Endodermal cell (in vitro differentiated cells): ENCODE results near the gene BICDL1. TPM values are rescaled to one million over a fixed set of nuclear protein-coding genes. Genes with fewer than 3 reads are reported as not detected.

ENCODE experiments used
- DNase-seq: peaks from one replicate; pipeline ENCODE4 v3.0.0-alpha.2; 2017
- H3K27ac ChIP-seq: 2 replicates; pipeline ENCODE4 v1.5.1; 2013; ENCODE audit warnings: mild to moderate bottlenecking, low read depth, low read length, moderate library complexity
- H3K27me3 ChIP-seq: 2 replicates; pipeline ENCODE4 v1.6.1; 2013; ENCODE audit warnings: mild to moderate bottlenecking, low read length, moderate library complexity; ENCODE audit not compliant: insufficient read depth, control insufficient read depth, poor library complexity, severe bottlenecking
- H3K36me3 ChIP-seq: 2 replicates; pipeline ENCODE4 v1.7.0; 2013; ENCODE audit warnings: mild to moderate bottlenecking, low read length, moderate library complexity; ENCODE audit not compliant: control insufficient read depth, insufficient read depth
- H3K4me1 ChIP-seq: one replicate; pipeline ENCODE4 v1.7.0; 2013; ENCODE audit warnings: low read length; ENCODE audit not compliant: control insufficient read depth, insufficient read depth
- H3K4me3 ChIP-seq: 2 replicates; pipeline ENCODE4 v1.5.1; 2013; ENCODE audit warnings: mild to moderate bottlenecking, low read length, moderate library complexity
- H3K9ac ChIP-seq: 2 replicates; pipeline ENCODE4 v1.6.1; 2013; ENCODE audit warnings: mild to moderate bottlenecking, low read length, moderate library complexity; ENCODE audit not compliant: poor library complexity, severe bottlenecking; ENCODE audit errors: extremely low read depth
- H3K9me3 ChIP-seq: 2 replicates; pipeline ENCODE4 v1.6.1; 2013; ENCODE audit warnings: mild to moderate bottlenecking, low read length, moderate library complexity; ENCODE audit not compliant: control insufficient read depth
- H3K27ac Mint-ChIP-seq: 2 replicates; pipeline ENCODE4 v1.8.0; 2020; ENCODE audit warnings: mixed read lengths
- H3K27me3 Mint-ChIP-seq: 2 replicates; pipeline ENCODE4 v1.8.0; 2021; ENCODE audit warnings: mild to moderate bottlenecking, mixed read lengths; ENCODE audit not compliant: insufficient read depth
- H3K36me3 Mint-ChIP-seq: 2 replicates; pipeline ENCODE4 v1.8.0; 2020; ENCODE audit warnings: low read depth, mixed read lengths
- H3K4me1 Mint-ChIP-seq: 2 replicates; pipeline ENCODE4 v1.8.0; 2020; ENCODE audit warnings: mixed read lengths
- H3K4me3 Mint-ChIP-seq: 2 replicates; pipeline ENCODE4 v1.8.0; 2020; ENCODE audit warnings: mild to moderate bottlenecking, moderate library complexity, mixed read lengths
- H3K9me3 Mint-ChIP-seq: 2 replicates; pipeline ENCODE4 v1.8.0; 2020; ENCODE audit warnings: mild to moderate bottlenecking, mixed read lengths
- WGBS, 2 experiments: methylation state at CpG; one replicate each; pipeline versions ENCODE4 v1.1.5 to v1.1.7; 2013; ENCODE audit warnings: missing lambda C conversion rate in 2 of 2, mixed read lengths in 1 of 2; ENCODE audit not compliant: insufficient coverage in 1 of 2, insufficient read length in 1 of 2; 5-methylcytosine and 5-hydroxymethylcytosine counted together
- total RNA-seq, 2 donors: library from RNA; stranded (reverse); fragmentation: NEBNext Ultra II Directional in 1 of 2; extraction: Animal tissue kit (Norgen Biotek cat#: 25700) in 1 of 2; gene quantifications; 2 replicates in 1 of 2; 3 replicates in 1 of 2; pipeline ENCODE4 v1.2.1, GENCODE V29; 2021
- TF ChIP-seq, protein P1 (sequence below): fragments of 200-600 bp; sonication (generic); conservative IDR thresholded peaks from 2 replicates; pipeline ENCODE4 v1.5.0; 2021; ENCODE audit warnings: antibody characterized with exemption, mild to moderate bottlenecking

BICDL1 gene
- total RNA-seq, 2 donors from 2014 or later, result 14.5 to 22.3 TPM

DNA sequence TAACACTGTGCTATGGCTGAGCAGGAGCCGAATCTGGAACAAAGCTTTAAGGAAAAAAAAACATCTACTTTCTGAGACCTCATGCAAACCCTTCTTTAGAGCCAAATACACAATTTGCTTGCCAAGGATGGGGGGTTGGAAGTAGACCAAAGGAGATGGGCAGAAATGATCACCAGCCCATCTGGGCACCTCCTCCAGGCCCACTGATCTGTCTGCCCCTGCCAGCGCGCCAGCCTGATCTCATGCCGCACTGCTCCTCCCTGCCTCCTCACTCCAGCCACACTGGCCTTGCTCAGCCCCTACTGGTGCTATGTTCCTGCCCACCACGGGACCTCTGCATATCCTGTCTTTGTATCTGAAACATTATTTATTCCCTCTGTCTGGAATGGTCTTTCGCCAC lies 152.3 kb downstream of the BICDL1 start:
- WGBS, 2 experiments, result 95 to 96% methylated on average over 6 of the region's 6 CpGs
- Mint-ChIP-seq H3K36me3 (peaks cover 88% of the 10 kb centered on the region), H3K4me3 (no peak overlapping the region)

DNA sequence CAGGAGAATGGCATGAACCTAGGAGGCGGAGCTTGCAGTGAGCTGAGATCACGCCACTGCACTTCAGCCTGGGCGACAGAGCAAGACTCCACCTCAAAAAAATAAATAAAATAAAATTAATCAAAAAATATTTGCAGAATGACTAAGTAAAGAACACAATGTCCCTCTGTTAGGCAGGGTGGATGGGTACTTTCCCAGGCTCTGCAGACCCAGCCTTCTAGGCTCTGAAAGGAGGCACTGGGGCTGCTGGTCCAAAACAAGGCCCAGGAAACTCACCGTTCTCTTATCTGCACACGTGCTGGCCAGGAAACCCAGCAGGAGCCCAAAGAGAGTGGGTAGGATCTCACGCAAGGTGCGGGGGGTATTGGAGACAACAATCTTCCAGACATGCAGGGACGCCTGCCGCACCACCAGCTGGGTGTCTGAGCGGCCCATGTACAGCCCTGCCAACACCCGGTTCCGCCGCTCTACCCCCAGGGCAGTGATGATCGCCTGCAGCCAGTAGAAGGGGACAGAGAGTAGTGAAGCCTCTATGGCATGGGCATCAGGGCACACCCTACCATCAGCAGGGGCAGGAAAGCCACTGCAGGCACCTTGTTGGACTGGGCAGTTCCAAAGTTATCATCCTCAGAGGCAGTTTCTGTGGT lies 153.3 kb downstream of the BICDL1 start:
- H3K4me1 Mint-ChIP-seq, result no peaks in the 10 kb centered on the region
- H3K4me3 Mint-ChIP-seq, result no peak overlapping the region
- no peak overlapping the region for H3K27ac ChIP-seq
- H3K9me3 ChIP-seq, result no peaks in the 10 kb centered on the region
- H3K36me3 Mint-ChIP-seq, result peaks cover 85% of the 10 kb centered on the region
- H3K36me3 ChIP-seq, result peaks cover 91% of the 10 kb centered on the region
- no peaks in the 10 kb centered on the region for H3K27me3 Mint-ChIP-seq
- no peak overlapping the region for H3K4me3 ChIP-seq
- WGBS, 2 experiments, result 94 to 100% methylated on average over 10 to 12 of the region's 14 CpGs
- H3K27ac Mint-ChIP-seq, result no peak overlapping the region
- H3K9me3 Mint-ChIP-seq, result no peaks in the 10 kb centered on the region
- no peaks in the 10 kb centered on the region for H3K4me1 ChIP-seq
- no peaks in the 10 kb centered on the region for H3K27me3 ChIP-seq
- no peak for DNase-seq
- TF ChIP-seq, protein P1, sequence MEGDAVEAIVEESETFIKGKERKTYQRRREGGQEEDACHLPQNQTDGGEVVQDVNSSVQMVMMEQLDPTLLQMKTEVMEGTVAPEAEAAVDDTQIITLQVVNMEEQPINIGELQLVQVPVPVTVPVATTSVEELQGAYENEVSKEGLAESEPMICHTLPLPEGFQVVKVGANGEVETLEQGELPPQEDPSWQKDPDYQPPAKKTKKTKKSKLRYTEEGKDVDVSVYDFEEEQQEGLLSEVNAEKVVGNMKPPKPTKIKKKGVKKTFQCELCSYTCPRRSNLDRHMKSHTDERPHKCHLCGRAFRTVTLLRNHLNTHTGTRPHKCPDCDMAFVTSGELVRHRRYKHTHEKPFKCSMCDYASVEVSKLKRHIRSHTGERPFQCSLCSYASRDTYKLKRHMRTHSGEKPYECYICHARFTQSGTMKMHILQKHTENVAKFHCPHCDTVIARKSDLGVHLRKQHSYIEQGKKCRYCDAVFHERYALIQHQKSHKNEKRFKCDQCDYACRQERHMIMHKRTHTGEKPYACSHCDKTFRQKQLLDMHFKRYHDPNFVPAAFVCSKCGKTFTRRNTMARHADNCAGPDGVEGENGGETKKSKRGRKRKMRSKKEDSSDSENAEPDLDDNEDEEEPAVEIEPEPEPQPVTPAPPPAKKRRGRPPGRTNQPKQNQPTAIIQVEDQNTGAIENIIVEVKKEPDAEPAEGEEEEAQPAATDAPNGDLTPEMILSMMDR, result no peak
- H3K9ac ChIP-seq, result no peak overlapping the region

More for the DNA sequence above, 152.3 kb downstream of the BICDL1 start:
- Mint-ChIP-seq H3K9me3 (no peaks in the 10 kb centered on the region), H3K4me1 (no peaks in the 10 kb centered on the region), H3K27ac (no peak overlapping the region), H3K27me3 (no peaks in the 10 kb centered on the region)
- no peak for DNase-seq
- Histone ChIP-seq H3K27ac (no peak overlapping the region), H3K36me3 (peaks cover 91% of the 10 kb centered on the region), H3K4me1 (no peaks in the 10 kb centered on the region), H3K27me3 (no peaks in the 10 kb centered on the region), H3K9me3 (no peaks in the 10 kb centered on the region), H3K9ac (no peak overlapping the region), H3K4me3 (no peak overlapping the region)
- TF ChIP-seq, protein P1, result no peak

Other genes starting within 250 kb of the BICDL1 start
- gene CIT, start 111.9 kb upstream of the BICDL1 start, total RNA-seq, result 10 to 100 TPM; 57.3 to 79.1 TPM
- gene RAB35, start 127.5 kb downstream of the BICDL1 start, total RNA-seq, result 10 to 100 TPM; 32.4 to 36.6 TPM
- 100 to 1,000 TPM; 133 to 143 TPM for gene GCN1, start 205.5 kb downstream of the BICDL1 start, total RNA-seq
- gene RPLP0, start 211.9 kb downstream of the BICDL1 start, total RNA-seq, result 1,000 to 10,000 TPM; 2,153 to 2,485 TPM